Cortex of kidney (tissue), 1 donor: ENCODE measurements around the gene ATP9A.
"Not testable (repeated sequence)": the region's sequence is repeated elsewhere in the genome, so short reads cannot be mapped to it uniquely, and the experiment has no call there.

Experiments
- DNase-seq: peaks from one replicate; lab custom pipeline; 2025; lab: John Stamatoyannopoulos, UW

The ATP9A gene

GRCh38 chr20:51573576-51574243 lies 194.5 kb downstream of the ATP9A start:
- no peak for DNase-seq

DNA sequence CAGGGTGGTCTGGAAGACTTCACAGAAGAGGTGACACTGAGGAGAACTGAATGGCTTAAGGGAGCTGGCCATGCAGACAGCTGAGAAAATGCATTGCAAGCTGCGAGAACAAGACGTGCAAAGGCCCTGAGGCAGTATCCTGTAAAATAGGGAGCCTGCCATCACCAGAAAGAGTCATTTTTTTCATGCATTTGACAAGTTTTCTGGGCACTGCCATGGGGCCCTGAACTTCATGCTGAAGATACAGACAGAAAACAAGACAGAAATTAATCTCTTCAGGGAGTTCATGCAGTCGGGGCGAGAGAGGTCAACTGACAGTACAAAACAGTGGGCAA lies 196.8 kb downstream of the ATP9A start:
- DNase-seq = no peak

DNA sequence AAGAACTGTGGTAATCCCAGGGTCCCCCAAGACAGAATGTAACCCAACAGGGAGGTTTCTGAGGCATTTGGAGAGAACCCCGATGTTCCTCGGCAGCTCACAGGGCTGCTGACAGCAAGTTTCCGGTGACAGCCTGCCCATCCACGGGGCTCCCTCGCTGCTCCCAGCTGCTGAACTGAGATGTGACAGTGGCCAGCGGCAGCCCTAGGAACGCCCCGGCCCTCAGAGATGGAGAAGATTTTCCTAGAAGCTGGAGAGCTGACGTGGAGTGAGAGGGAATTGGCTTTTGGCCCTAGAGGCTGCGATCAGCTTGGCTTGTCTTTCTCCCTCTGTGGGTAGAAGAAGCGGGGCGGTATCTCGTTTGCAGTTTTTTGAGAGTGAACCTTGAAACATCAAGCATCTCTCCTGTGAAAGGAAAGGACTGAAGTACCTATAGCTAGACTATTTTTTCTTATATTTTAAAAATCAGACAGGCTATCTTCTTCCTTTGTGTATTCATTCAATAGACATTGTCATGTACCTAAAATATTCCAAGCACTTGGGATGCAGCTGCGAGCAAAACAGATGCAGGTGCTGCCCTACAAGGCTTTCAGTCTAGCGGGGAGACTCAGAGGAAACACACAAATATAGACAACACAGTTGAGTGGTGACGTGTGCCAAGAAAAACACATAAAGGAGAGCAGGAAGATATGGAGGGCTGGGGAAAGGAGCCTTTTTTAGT lies 197.3 kb downstream of the ATP9A start:
- DNase-seq = no peak

DNA sequence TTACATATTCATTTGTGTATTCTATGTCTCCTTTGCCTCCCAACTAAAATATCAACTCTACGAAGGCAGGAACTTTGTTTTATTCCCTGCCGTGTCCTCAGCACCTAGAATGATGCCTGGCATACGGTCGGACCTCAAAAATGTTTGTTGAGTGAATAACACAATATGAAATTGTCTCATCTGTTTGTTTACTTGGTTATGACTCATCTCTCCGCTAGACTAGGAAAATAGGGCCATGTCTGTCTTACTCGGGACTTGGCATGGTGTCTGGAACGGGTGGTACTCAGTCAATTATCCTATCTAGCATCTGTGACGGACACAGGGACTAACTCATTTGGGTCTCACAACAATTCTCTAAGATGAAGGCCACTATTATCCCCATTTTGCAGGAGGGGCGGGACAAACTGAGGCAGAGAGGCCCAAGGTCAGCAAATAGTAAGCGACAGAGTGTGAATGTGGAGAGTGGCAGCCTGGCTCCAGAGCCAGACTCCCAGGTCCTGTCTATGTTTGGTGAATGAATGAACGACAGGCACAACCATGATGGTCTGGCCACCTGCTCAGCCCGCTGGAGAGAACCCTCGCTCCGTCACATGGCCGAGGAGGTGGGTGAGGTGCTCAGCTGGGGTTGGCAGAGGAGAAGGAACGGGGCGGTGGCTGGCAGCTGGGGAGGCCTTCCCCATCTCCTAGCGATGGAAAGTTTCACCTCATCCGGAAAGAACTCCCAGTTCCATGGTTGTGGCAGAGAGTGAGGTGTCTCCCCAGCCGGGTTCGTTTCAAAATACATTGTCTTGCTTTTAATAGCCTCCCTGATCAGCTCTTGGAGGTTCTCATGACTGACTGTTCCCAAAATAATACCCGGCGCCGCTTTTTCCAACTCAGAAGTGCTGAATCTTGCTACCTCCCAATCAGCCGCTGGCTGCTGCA lies 198.1 kb downstream of the ATP9A start:
- DNase-seq = no peak

DNA sequence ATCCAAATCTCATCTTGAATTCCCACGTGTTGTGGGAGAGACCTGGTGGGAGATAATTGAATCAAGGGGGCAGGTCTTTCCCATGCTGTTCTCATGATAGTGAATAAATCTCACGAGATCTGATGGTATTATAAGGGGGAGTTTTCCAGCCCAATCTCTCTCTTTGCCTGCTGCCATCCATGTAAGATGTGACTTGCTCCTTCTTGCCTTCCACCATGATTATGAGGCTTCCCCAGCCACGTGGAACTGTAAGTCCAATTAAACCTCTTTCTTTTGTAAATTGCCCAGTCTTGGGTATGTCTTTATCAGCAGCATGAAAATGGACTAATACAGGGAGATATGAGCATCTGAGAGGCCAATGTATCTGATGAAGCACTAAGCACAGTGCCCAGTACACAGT lies 199.7 kb downstream of the ATP9A start:
- DNase-seq = not testable (repeated sequence)

GRCh38 chr20:51567622-51568021 lies 200.6 kb downstream of the ATP9A start:
- DNase-seq = no peak

- no peak for DNase-seq
Measured at GRCh38 chr20:51566594-51566993, 201.6 kb downstream of the ATP9A start.

- no peak for DNase-seq
Measured at GRCh38 chr20:51565298-51566144, 202.7 kb downstream of the ATP9A start.

DNA sequence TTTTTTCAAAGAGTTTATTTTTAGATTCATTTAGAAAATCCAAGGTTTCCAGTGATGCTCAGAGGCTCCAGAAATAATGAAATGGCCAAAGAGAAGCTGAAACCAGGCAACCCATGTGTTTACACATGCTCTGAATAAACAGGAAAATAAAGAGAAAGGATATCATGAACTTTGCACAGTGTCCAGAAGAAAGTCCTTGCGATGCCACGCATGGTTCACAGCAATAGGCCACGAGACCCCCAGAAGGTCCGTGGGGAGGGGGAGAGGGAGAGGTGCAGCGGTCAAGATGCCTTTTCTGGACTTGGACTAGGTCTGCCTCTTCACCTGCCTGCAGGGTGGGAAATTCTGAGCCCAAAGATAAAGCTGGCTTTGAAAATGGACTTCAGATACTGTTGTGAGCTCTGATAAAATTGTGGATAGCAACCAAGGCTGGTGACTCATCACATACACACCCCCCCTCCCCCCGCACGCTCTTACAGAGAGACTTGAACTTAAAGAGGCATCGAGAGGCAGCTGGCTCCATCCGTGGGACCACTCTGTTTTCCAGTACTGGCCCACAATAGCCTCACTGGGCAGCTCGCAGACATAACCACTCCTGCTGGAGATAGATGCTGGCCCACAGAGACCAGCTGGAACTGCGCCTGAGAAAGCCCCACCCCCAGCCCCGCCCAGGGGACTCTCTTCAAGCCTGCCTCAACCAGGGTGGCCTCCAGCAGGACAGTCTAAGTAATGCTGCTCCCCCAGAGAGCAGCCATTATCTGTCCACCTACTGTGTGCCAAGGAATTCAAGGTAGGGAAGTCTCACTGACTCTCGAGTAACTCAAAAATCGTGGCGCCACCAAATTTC lies 204.5 kb downstream of the ATP9A start:
- DNase-seq = no peak

- DNase-seq = no peak
Measured at GRCh38 chr20:51563174-51563485, 205.1 kb downstream of the ATP9A start.

- no peak for DNase-seq
Measured at GRCh38 chr20:51562332-51563173, 205.6 kb downstream of the ATP9A start.

GRCh38 chr20:51562027-51562331 lies 206.2 kb downstream of the ATP9A start:
- DNase-seq = no peak

DNA sequence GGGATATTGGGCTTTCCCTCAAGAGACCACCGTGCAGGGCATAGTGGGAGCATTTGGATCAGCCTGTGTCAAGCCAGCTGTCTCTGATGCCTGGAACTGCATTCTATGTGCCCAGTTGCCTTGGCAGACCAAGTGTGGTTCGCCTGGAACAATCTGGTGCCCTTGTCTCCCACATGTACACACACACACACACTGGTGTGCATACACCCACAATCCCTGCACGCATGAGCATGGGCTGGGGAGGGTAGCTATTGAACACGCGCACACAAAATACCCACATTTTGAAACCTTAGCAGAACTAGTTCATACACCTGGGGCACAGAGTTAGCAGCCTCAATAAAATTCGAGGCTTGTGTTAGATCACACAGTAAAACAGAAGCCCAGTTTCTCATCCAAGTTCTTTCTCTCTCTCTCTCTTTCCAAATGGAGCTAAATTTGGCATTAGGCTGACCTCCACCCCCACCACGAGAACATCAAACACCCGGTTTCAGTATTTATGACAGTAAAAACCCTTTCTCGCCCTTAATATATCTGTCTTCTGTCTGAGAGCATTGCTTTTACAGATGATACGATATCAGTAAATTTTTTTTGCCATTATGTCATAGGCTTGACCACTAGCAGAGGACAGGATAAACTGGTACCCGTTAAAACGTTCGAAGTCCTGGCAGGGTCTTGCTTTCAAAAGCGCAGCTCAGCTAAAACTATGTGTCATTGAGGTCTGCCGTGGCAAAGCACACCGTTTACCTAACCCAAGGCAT lies 207.5 kb downstream of the ATP9A start:
- DNase-seq = no peak

- DNase-seq = no peak
Measured at GRCh38 chr20:51560042-51560441, 208.1 kb downstream of the ATP9A start.

DNA sequence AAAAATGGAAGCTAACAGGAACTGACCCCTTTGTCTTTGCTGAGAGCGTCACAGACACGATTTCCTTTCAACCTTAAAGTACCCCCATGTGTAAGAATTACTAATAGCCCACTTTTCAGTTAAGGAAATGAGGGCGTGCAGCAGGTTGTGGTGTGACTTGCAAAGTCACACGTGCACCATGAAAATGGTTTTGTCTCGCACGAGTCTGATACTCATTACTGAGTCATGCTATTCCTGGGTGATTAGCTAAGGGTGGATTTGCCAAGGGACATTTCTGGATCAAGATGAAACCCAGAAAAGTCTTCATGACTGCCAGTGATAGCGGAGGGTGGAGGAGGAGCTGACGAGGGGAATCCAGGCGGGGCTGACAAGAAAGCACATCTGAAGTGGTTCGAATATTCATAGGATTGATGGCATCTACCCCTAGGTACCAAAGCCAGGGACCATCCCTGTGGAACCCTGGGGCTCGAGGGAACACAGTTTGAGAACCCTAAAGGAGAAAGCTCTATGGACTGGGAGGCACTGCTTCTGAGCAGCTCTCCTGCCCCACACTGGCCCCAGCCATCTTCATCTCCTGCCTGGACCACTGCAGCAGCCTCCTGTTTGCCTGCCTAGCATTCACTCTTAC lies 213.5 kb downstream of the ATP9A start:
- no peak for DNase-seq

GRCh38 chr20:51553897-51554486 lies 214.2 kb downstream of the ATP9A start:
- DNase-seq = no peak

DNA sequence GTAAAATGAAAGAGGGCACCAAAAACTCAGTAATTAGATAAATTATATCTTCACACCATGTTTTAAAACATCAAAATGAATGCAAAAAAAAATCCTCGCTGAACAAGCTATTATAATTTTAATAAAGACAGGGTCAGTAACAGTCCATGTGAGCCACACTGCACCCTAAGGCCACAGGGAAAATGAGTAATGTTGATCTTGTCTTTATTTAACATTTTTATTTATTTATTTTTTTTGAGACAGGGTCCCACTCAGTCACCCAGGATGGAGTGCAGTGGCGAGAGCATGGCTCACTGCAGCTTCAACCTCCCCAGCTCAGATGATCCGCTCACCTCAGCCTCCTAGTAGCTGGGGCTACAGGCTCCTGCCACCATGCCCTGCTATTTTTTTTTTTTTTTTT lies 217.0 kb downstream of the ATP9A start:
- no peak for DNase-seq

DNA sequence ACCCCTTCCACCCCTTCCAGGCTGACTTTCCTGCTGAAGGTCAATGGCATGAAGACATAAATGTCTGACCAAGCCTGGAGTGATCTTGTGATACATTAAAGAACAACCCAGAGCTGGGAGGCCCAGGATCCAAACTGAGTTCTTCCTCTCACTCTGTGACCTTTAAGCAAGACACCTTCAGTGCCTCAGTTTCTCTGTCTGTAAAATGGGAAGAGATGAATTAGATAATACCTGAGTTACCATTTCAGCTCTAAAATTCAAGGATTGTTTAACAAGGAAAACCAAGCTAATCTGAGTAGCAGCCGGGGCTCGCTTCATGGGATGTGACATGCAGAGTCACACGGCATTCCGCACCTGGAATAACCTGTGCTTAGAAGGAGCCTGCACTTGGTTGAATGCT lies 218.7 kb downstream of the ATP9A start:
- no peak for DNase-seq

- no peak for DNase-seq
Measured at GRCh38 chr20:51547951-51548350, 220.2 kb downstream of the ATP9A start.
